H9 (cell line): ENCODE data around the gene DDX24. TPM values are rescaled to one million over a fixed set of nuclear protein-coding genes. Genes with fewer than 3 reads are reported as not detected.

ENCODE experiments used
- DNase-seq: peaks from one replicate; pipeline ENCODE4 v3.0.0-alpha.2; 2017
- H2AFZ ChIP-seq: one replicate; pipeline ENCODE4 v1.6.1; 2013; ENCODE audit warnings: mild to moderate bottlenecking, low read length, control low read depth, moderate library complexity
- H2AK5ac ChIP-seq: 2 replicates; pipeline ENCODE4 v1.6.1; 2013; ENCODE audit warnings: low read length, control low read depth, mixed read lengths; ENCODE audit not compliant: insufficient read length
- H2BK120ac ChIP-seq: one replicate; pipeline ENCODE4 v1.6.1; 2013; ENCODE audit warnings: low read depth, mild to moderate bottlenecking, low read length, control low read depth, inconsistent platforms; ENCODE audit not compliant: poor library complexity, severe bottlenecking
- H2BK12ac ChIP-seq: 2 replicates; pipeline ENCODE4 v1.6.1; 2013; ENCODE audit warnings: low read length, control low read depth, mixed read lengths, low read depth; ENCODE audit not compliant: insufficient read length
- H2BK15ac ChIP-seq: 2 replicates; pipeline ENCODE4 v1.6.1; 2013; ENCODE audit warnings: low read depth, low read length, control low read depth
- H2BK20ac ChIP-seq: one replicate; pipeline ENCODE4 v1.6.1; 2013; ENCODE audit warnings: low read depth, mild to moderate bottlenecking, low read length, control low read depth, inconsistent platforms; ENCODE audit not compliant: poor library complexity, severe bottlenecking
- H2BK5ac ChIP-seq: 2 replicates; pipeline ENCODE4 v1.6.1; 2013; ENCODE audit warnings: low read length, control low read depth, mixed read lengths; ENCODE audit not compliant: insufficient read length
- H3K14ac ChIP-seq: 2 replicates; pipeline ENCODE4 v1.6.1; 2013; ENCODE audit warnings: low read length, control low read depth; ENCODE audit not compliant: insufficient read depth
- H3K18ac ChIP-seq: 2 replicates; pipeline ENCODE4 v1.6.1; 2013; ENCODE audit warnings: low read depth, mild to moderate bottlenecking, mixed read lengths, low read length, control low read depth; ENCODE audit not compliant: insufficient read length
- H3K23ac ChIP-seq: 2 replicates; pipeline ENCODE4 v1.6.1; 2013; ENCODE audit warnings: low read length, control low read depth, mixed read lengths, low read depth; ENCODE audit not compliant: insufficient read length
- H3K23me2 ChIP-seq: 2 replicates; pipeline ENCODE4 v1.6.1; 2013; ENCODE audit warnings: low read depth, mild to moderate bottlenecking, mixed read lengths, low read length, control low read depth; ENCODE audit not compliant: insufficient read length, poor library complexity, severe bottlenecking
- H3K27ac ChIP-seq: 2 replicates; pipeline ENCODE4 v1.5.1; 2013; ENCODE audit warnings: low read length, control low read depth, mixed read lengths, low read depth; ENCODE audit not compliant: insufficient read length
- H3K27me3 ChIP-seq: 2 replicates; pipeline ENCODE4 v1.6.1; 2013; ENCODE audit warnings: low read length, control low read depth, inconsistent platforms; ENCODE audit not compliant: insufficient read depth
- H3K4ac ChIP-seq: 2 replicates; pipeline ENCODE4 v1.6.1; 2013; ENCODE audit warnings: low read depth, mild to moderate bottlenecking, control low read depth, inconsistent platforms, low read length, moderate library complexity
- H3K4me1 ChIP-seq: 2 replicates; pipeline ENCODE4 v1.6.1; 2013; ENCODE audit warnings: low read length, control low read depth, inconsistent platforms; ENCODE audit not compliant: insufficient read depth
- H3K4me2 ChIP-seq: 2 replicates; pipeline ENCODE4 v1.6.1; 2013; ENCODE audit warnings: low read length, control low read depth, mixed read lengths; ENCODE audit not compliant: insufficient read length, insufficient read depth
- H3K56ac ChIP-seq: 2 replicates; pipeline ENCODE4 v1.6.1; 2013; ENCODE audit warnings: low read depth, mild to moderate bottlenecking, mixed read lengths, low read length, control low read depth; ENCODE audit not compliant: insufficient read length
- H3K79me1 ChIP-seq: 2 replicates; pipeline ENCODE4 v1.6.1; 2013; ENCODE audit warnings: low read depth, mild to moderate bottlenecking, moderate library complexity, low read length, control low read depth, inconsistent platforms; ENCODE audit not compliant: insufficient read depth, poor library complexity, severe bottlenecking
- H3K79me2 ChIP-seq: 2 replicates; pipeline ENCODE4 v1.6.1; 2013; ENCODE audit warnings: low read length, control low read depth, inconsistent platforms; ENCODE audit not compliant: insufficient read depth
- H3K9ac ChIP-seq: 2 replicates; pipeline ENCODE4 v1.6.1; 2013; ENCODE audit warnings: low read length, control low read depth, mixed read lengths; ENCODE audit not compliant: insufficient read length; ENCODE audit errors: extremely low read depth
- H3K9me3 ChIP-seq: one replicate; pipeline ENCODE4 v1.6.1; 2013; ENCODE audit warnings: low read depth, low read length, inconsistent platforms; ENCODE audit not compliant: control insufficient read depth
- H3T11ph ChIP-seq: one replicate; pipeline ENCODE4 v1.6.1; 2013; ENCODE audit warnings: mild to moderate bottlenecking, low read length, control low read depth, inconsistent platforms
- H4K20me1 ChIP-seq: one replicate; pipeline ENCODE4 v1.6.1; 2013; ENCODE audit not compliant: control insufficient read depth, insufficient read length, insufficient read depth
- H4K5ac ChIP-seq: 2 replicates; pipeline ENCODE4 v1.6.1; 2013; ENCODE audit warnings: low read depth, mild to moderate bottlenecking, mixed read lengths, low read length, control low read depth; ENCODE audit not compliant: insufficient read length
- H4K8ac ChIP-seq: replicated peaks from 2 replicates; pipeline ENCODE4 v1.6.1; 2013; ENCODE audit warnings: low read length, control low read depth, mixed read lengths, low read depth; ENCODE audit not compliant: insufficient read length
- H4K91ac ChIP-seq: 2 replicates; pipeline ENCODE4 v1.6.1; 2013; ENCODE audit warnings: low read depth, mild to moderate bottlenecking, moderate library complexity, mixed read lengths, low read length, control low read depth; ENCODE audit not compliant: insufficient read length
- H3K27ac Mint-ChIP-seq, 3 experiments: 2 replicates in 2 of 3; 3 replicates in 1 of 3; pipeline ENCODE4 v1.8.0; 2020 to 2021; ENCODE audit warnings: mixed read lengths in 3 of 3, mild to moderate bottlenecking in 1 of 3, moderate library complexity in 1 of 3
- H3K27me3 Mint-ChIP-seq: 2 replicates; pipeline ENCODE4 v1.8.0; 2021; ENCODE audit warnings: low read depth, mild to moderate bottlenecking, moderate library complexity, mixed read lengths
- H3K36me3 Mint-ChIP-seq, 3 experiments: 2 replicates in 2 of 3; 3 replicates in 1 of 3; pipeline ENCODE4 v1.8.0; 2020 to 2021; ENCODE audit warnings: low read depth in 3 of 3, mixed read lengths in 3 of 3; ENCODE audit not compliant: insufficient read depth in 1 of 3
- H3K4me1 Mint-ChIP-seq, 2 experiments: 2 replicates each; pipeline ENCODE4 v1.8.0; 2020; ENCODE audit warnings: mixed read lengths in 2 of 2
- H3K4me3 Mint-ChIP-seq, 2 experiments: 2 replicates in 1 of 2; 3 replicates in 1 of 2; pipeline ENCODE4 v1.8.0; 2020 to 2021; ENCODE audit warnings: mild to moderate bottlenecking in 2 of 2, mixed read lengths in 2 of 2, moderate library complexity in 1 of 2
- H3K9me3 Mint-ChIP-seq, 2 experiments: 2 replicates in 1 of 2; 3 replicates in 1 of 2; pipeline ENCODE4 v1.8.0; 2020; ENCODE audit warnings: mild to moderate bottlenecking in 2 of 2, mixed read lengths in 2 of 2, moderate library complexity in 1 of 2
- CTCF ChIP-seq: fragments of 200-600 bp; sonication (generic); conservative IDR thresholded peaks from 3 replicates; pipeline ENCODE4 v1.8.0; 2021; ENCODE audit warnings: antibody characterized with exemption, mild to moderate bottlenecking
- WGBS: extraction: QIAGEN DNeasy Blood & Tissue Kit; methylation state at CpG from one replicate; pipeline ENCODE4 v1.1.7; 2013; ENCODE audit warnings: missing lambda C conversion rate, low lambda C conversion rate, mixed read lengths; ENCODE audit not compliant: insufficient read length; ENCODE audit errors: extremely low coverage; 5-methylcytosine and 5-hydroxymethylcytosine counted together
- total RNA-seq: library from RNA; stranded (reverse); gene quantifications from 2 replicates; pipeline ENCODE4 v1.2.1, GENCODE V29; 2021

Gene DDX24
- total RNA-seq, 1 experiment from 2014 or later: 172 TPM

- Histone ChIP-seq H4K91ac (no peak overlapping the region), H3K14ac (no peak overlapping the region), H3K4me2 (no peak overlapping the region), H3K9ac (no peak overlapping the region), H3K27me3 (no peaks in the 10 kb centered on the region), H2BK20ac (no peak overlapping the region), H3K23ac (no peak overlapping the region), H3K23me2 (no peaks in the 10 kb centered on the region), H2AK5ac (no peak overlapping the region), H3K79me2 (no peaks in the 10 kb centered on the region), H2BK12ac (no peak overlapping the region), H4K5ac (no peak overlapping the region), H3K79me1 (no peaks in the 10 kb centered on the region), H2BK120ac (no peak overlapping the region), H2AFZ (no peak overlapping the region), H4K20me1 (no peaks in the 10 kb centered on the region), H3K9me3 (no peaks in the 10 kb centered on the region), H4K8ac (no peak overlapping the region), H3K18ac (no peak overlapping the region), H3K4ac (no peak overlapping the region), H3K4me1 (no peaks in the 10 kb centered on the region), H2BK5ac (no peak overlapping the region), H3K56ac (no peak overlapping the region), H3T11ph (no peak overlapping the region), H2BK15ac (no peak overlapping the region), H3K27ac (no peak overlapping the region)
- DNase-seq: no peak
- Mint-ChIP-seq H3K36me3 (peaks cover 3 to 10% (median 4%) of the 10 kb centered on the region in 3 experiments; a peak in 4 of 7 replicates), H3K9me3 (no peaks in the 10 kb centered on the region; a peak in 3 of 5 replicates), H3K4me1 (peaks cover 22 to 27% of the 10 kb centered on the region in 2 experiments), H3K27ac (no peak overlapping the region), H3K27me3 (peaks cover 5% of the 10 kb centered on the region; the same call in 1 of the 2 replicates), H3K4me3 (no peak overlapping the region)
- WGBS: no CpG with 5 or more reads among the region's 4 CpGs
- no peak for TF ChIP-seq CTCF
These were observed 51.7 kb downstream of the DDX24 start for GRCh38 chr14:94029265-94029664.
